K562 (cell line): ENCODE data around the gene HSPA1L. TPM values are rescaled to one million over a fixed set of nuclear protein-coding genes. Genes with fewer than 3 reads are reported as not detected.

Experiments used
- CTBP1 ChIP-seq: fragments of 450-650 bp; IDR thresholded peaks from 2 replicates; pipeline ENCODE4 v1.6.1; 2016; ENCODE audit warnings: borderline replicate concordance
- HMGN3 ChIP-seq: IDR thresholded peaks from 2 replicates; pipeline ENCODE4 v1.6.1; 2011; ENCODE audit warnings: borderline replicate concordance, low read depth, mild to moderate bottlenecking, mixed read lengths, low read length; ENCODE audit not compliant: insufficient read length; ENCODE audit errors: extremely low read depth
- KLF16 ChIP-seq: IDR thresholded peaks from 2 replicates; pipeline ENCODE4 v1.6.1; 2016; ENCODE audit warnings: antibody characterized with exemption
- MAX ChIP-seq: sonication (generic); formaldehyde crosslinking; IDR thresholded peaks from 2 replicates; pipeline ENCODE4 v1.9.0; 2022; ENCODE audit warnings: mild to moderate bottlenecking, missing genetic modification reagents
- MED1 ChIP-seq: sonication (generic); formaldehyde crosslinking; IDR thresholded peaks from 2 replicates; pipeline ENCODE4 v1.8.1; 2023; ENCODE audit warnings: missing genetic modification reagents, borderline replicate concordance
- MYC ChIP-seq, 2 experiments: fragments of 250-450 bp in 1 of 2; sonication (Bioruptor Pico) in 1 of 2; IDR thresholded peaks; 2 replicates each; pipeline versions ENCODE4 v1.5.1 to v1.6.1; 2012 to 2021; ENCODE audit warnings: low read depth in 2 of 2, borderline replicate concordance in 1 of 2, improper control_type of control experiment in 1 of 2, low read length in 1 of 2, mild to moderate bottlenecking in 1 of 2, moderate library complexity in 1 of 2
- PCBP2 ChIP-seq: fragments of 200-400 bp; formaldehyde crosslinking; IDR thresholded peaks from 2 replicates; pipeline ENCODE4 v1.6.1; 2018; ENCODE audit warnings: low read length, low read depth, mild to moderate bottlenecking, moderate library complexity; ENCODE audit not compliant: poor library complexity, severe bottlenecking
- PHF21A ChIP-seq: fragments of 450-650 bp; IDR thresholded peaks from 2 replicates; pipeline ENCODE4 v1.6.1; 2017; ENCODE audit warnings: low read depth, borderline replicate concordance
- PURB ChIP-seq: sonication (generic); formaldehyde crosslinking; IDR thresholded peaks from 2 replicates; pipeline ENCODE4 v1.9.0; 2021; ENCODE audit warnings: low read depth, mild to moderate bottlenecking, missing genetic modification reagents
- RBM17 ChIP-seq: fragments of 200-400 bp; formaldehyde crosslinking; IDR thresholded peaks from 2 replicates; pipeline ENCODE4 v1.6.1; 2017; ENCODE audit warnings: low read depth, mild to moderate bottlenecking, low read length, borderline replicate concordance
- RHOXF2B ChIP-seq: fragments of 250-450 bp; sonication (Bioruptor Pico); conservative IDR thresholded peaks from 2 replicates; pipeline ENCODE4 v1.5.1; 2021
- RNF2 ChIP-seq: sonication (generic); IDR thresholded peaks from 2 replicates; pipeline ENCODE4 v1.6.1; 2016
- SMARCA4 ChIP-seq: fragments of 450-650 bp; IDR thresholded peaks from 2 replicates; pipeline ENCODE4 v1.6.1; 2016
- SMARCC2 ChIP-seq: fragments of 450-650 bp; IDR thresholded peaks from 2 replicates; pipeline ENCODE4 v1.6.1; 2017; ENCODE audit warnings: antibody characterized with exemption, moderate library complexity, mild to moderate bottlenecking, low read depth
- SMARCE1 ChIP-seq: fragments of 450-650 bp; IDR thresholded peaks from 2 replicates; pipeline ENCODE4 v1.7.1; 2016; ENCODE audit warnings: mild to moderate bottlenecking
- TCF3 ChIP-seq: sonication (generic); formaldehyde crosslinking; IDR thresholded peaks from 2 replicates; pipeline ENCODE4 v1.4.0; 2020; ENCODE audit warnings: mild to moderate bottlenecking, missing genetic modification reagents
- ZKSCAN8 ChIP-seq: fragments of 200-800 bp; sonication (Bioruptor generic); IDR thresholded peaks from 2 replicates; pipeline ENCODE4 v1.6.1; 2016; ENCODE audit warnings: missing genetic modification characterization, missing compliant biosample characterization
- ZNF133 ChIP-seq: fragments of 250-450 bp; sonication (Bioruptor Pico); IDR thresholded peaks from 2 replicates; pipeline ENCODE4 v1.4.0; 2020; ENCODE audit warnings: mild to moderate bottlenecking
- ZNF41 ChIP-seq: fragments of 250-450 bp; sonication (Bioruptor Pico); conservative IDR thresholded peaks from 2 replicates; pipeline ENCODE4 v1.4.0; 2020; ENCODE audit warnings: mild to moderate bottlenecking
- ZNF717 ChIP-seq: fragments of 250-450 bp; sonication (Bioruptor Pico); IDR thresholded peaks from 2 replicates; pipeline ENCODE4 v1.5.0; 2021
- ZNF79 ChIP-seq: fragments of 250-450 bp; sonication (Bioruptor Pico); IDR thresholded peaks from 2 replicates; pipeline ENCODE4 v1.4.0; 2020; ENCODE audit warnings: low read depth, mild to moderate bottlenecking, moderate library complexity
- polyA plus RNA-seq, 8 experiments: library from polyadenylated mRNA; depleted of rRNA in 4 of 8; stranded (reverse) in 5 of 8; unstranded in 3 of 8; fragments of >200 nt; fragmentation: Nextera tagmentation in 2 of 8; fragmentation: Illumina TruSeq in 1 of 8; extraction: Ambion mirVana in 2 of 8; extraction: Trizol in 1 of 8; gene quantifications; 2 replicates each; pipeline versions ENCODE4 v1.2.1 to v1.2.3, GENCODE V29; 2011 to 2014; ENCODE audit warnings: inconsistent platforms in 1 of 8, missing spikeins in 1 of 8
- total RNA-seq, 7 experiments: library from RNA; depleted of rRNA in 6 of 7; stranded (reverse); fragments of >200 nt in 6 of 7; fragmentation: Illumina TruSeq in 2 of 7; extraction: Trizol in 2 of 7; gene quantifications; 2 replicates each; pipeline versions ENCODE4 v1.2.1 to v1.2.3, GENCODE V29; 2011 to 2021; ENCODE audit warnings: low replicate concordance in 1 of 7
- TF ChIP-seq, protein P1 (sequence below): fragments of 450-650 bp; IDR thresholded peaks from 2 replicates; pipeline ENCODE4 v1.6.1; 2016; ENCODE audit warnings: mild to moderate bottlenecking
- TF ChIP-seq, protein P2 (sequence below): sonication (generic); formaldehyde crosslinking; IDR thresholded peaks from 2 replicates; pipeline ENCODE4 v1.8.1; 2023; ENCODE audit warnings: mild to moderate bottlenecking, missing genetic modification reagents, moderate library complexity

The HSPA1L gene
- total and polyA plus RNA-seq, 9 of the 15 experiments (the other 6 are each of a cell fraction or from before 2014, with no cell fraction given): 0.14 to 2.1 (median 1.3) TPM

GRCh38 chr6:31821301-31822035, 6.4 kb upstream of the HSPA1L start (continued):
- TF ChIP-seq KLF16 (no peak), PCBP2 (no peak), ZNF133 (no peak), MYC (IDR thresholded peaks at IDR 0.05; ENCODE audit: low read depth, low read length) (no peak; the same call in 1 of the 2 replicates), MYC (CRISPR knock-in tag; IDR thresholded peaks at IDR 0.05; ENCODE audit: borderline replicate concordance, low read depth) (peak; percentile 77; the same call in 1 of the 2 replicates), RBM17 (no peak), TCF3 (CRISPR knock-in tag) (no peak; the same call in 1 of the 2 replicates), PHF21A (no peak), ZNF41 (CRISPR knock-in tag) (no peak), RHOXF2B (no peak; the same call in 1 of the 2 replicates), RNF2 (no peak), HMGN3 (peak; percentile 86), MED1 (no peak), MAX (CRISPR knock-in tag) (no peak; the same call in 1 of the 2 replicates), ZNF717 (CRISPR knock-in tag) (no peak), ZNF79 (no peak), ZKSCAN8 (CRISPR knock-in tag) (no peak), PURB (no peak), SMARCE1 (no peak), SMARCC2 (no peak), CTBP1 (no peak), SMARCA4 (no peak)
- TF ChIP-seq, protein P1, sequence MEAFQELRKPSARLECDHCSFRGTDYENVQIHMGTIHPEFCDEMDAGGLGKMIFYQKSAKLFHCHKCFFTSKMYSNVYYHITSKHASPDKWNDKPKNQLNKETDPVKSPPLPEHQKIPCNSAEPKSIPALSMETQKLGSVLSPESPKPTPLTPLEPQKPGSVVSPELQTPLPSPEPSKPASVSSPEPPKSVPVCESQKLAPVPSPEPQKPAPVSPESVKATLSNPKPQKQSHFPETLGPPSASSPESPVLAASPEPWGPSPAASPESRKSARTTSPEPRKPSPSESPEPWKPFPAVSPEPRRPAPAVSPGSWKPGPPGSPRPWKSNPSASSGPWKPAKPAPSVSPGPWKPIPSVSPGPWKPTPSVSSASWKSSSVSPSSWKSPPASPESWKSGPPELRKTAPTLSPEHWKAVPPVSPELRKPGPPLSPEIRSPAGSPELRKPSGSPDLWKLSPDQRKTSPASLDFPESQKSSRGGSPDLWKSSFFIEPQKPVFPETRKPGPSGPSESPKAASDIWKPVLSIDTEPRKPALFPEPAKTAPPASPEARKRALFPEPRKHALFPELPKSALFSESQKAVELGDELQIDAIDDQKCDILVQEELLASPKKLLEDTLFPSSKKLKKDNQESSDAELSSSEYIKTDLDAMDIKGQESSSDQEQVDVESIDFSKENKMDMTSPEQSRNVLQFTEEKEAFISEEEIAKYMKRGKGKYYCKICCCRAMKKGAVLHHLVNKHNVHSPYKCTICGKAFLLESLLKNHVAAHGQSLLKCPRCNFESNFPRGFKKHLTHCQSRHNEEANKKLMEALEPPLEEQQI: no peak
- TF ChIP-seq, protein P2, sequence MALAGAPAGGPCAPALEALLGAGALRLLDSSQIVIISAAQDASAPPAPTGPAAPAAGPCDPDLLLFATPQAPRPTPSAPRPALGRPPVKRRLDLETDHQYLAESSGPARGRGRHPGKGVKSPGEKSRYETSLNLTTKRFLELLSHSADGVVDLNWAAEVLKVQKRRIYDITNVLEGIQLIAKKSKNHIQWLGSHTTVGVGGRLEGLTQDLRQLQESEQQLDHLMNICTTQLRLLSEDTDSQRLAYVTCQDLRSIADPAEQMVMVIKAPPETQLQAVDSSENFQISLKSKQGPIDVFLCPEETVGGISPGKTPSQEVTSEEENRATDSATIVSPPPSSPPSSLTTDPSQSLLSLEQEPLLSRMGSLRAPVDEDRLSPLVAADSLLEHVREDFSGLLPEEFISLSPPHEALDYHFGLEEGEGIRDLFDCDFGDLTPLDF (CRISPR knock-in tag): peak; percentile 73; the same call in 1 of the 2 replicates
